T47D (cell line): Measurements from ENCODE around the gene LBX2.

Experiments
- DNase-seq, 2 experiments: peaks; one replicate each; pipeline versions ENCODE4 v3.0.0 to v3.0.0-alpha.2; 2011 to 2012; ENCODE audit warnings: low read depth in 1 of 2, low spot score in 1 of 2
- JUND ChIP-seq: IDR thresholded peaks from 2 replicates; pipeline ENCODE4 v1.6.1; 2012; ENCODE audit warnings: low read depth
- in situ Hi-C: cut with HindIII; loops from 2 replicates; pipeline ENCODE4 v1.10.0; 2016; ENCODE audit warnings: low sequenced_read_pairs, low pct_unique_long_range_greater_than_20kb

Gene LBX2

GRCh38 chr2:74458938-74459363 lies 40.5 kb downstream of the LBX2 start:
- no peak for TF ChIP-seq JUND
- in situ Hi-C loops: no loop called here
- DNase-seq: no peak

- in situ Hi-C loops: no loop called here
Measured at GRCh38 chr2:74458132-74458937, 41.1 kb downstream of the LBX2 start, which contains the start of gene WBP1. WBP1 (plus strand) TSS chr2:74458438; CDS start chr2:74458603, 165 bp downstream.

GRCh38 chr2:74457549-74458131 lies 41.8 kb downstream of the LBX2 start:
- TF ChIP-seq JUND: no peak
- DNase-seq: peak; percentile 38 to 80
- in situ Hi-C loops: no loop called here

More at GRCh38 chr2:74458132-74458937, 41.1 kb downstream of the LBX2 start, which contains the start of gene WBP1:
- peak; percentile 90 to 100 for DNase-seq
- TF ChIP-seq JUND: no peak

- no peak for TF ChIP-seq JUND
- in situ Hi-C loops: no loop called here
- DNase-seq: no peak
Measured at GRCh38 chr2:74457129-74457548, 42.3 kb downstream of the LBX2 start.

- in situ Hi-C loops: no loop called here
- peak; percentile 59 to 97 for DNase-seq
- TF ChIP-seq JUND: no peak
Measured at GRCh38 chr2:74454654-74455511, 44.5 kb downstream of the LBX2 start, which contains the start of gene INO80B. INO80B (plus strand) TSS chr2:74455087; CDS start chr2:74455117, 30 bp downstream.

- in situ Hi-C loops: no loop called here
- no peak for DNase-seq
- no peak for TF ChIP-seq JUND
Measured at GRCh38 chr2:74450570-74451190, 48.7 kb downstream of the LBX2 start.

- DNase-seq: no peak
- no peak for TF ChIP-seq JUND
- in situ Hi-C loops: no loop called here
Measured at GRCh38 chr2:74448771-74449170, 50.6 kb downstream of the LBX2 start.
